Germinal center (tissue), 1 donor: ENCODE measurements around the gene ITGB3.
"Not testable (repeated sequence)": the region's sequence is repeated elsewhere in the genome, so short reads cannot be mapped to it uniquely, and the experiment has no call there.

Experiments used
- DNase-seq: peaks from one replicate; pipeline ENCODE4 v3.0.0; 2012; ENCODE audit warnings: mixed read lengths, low spot score

Gene ITGB3

GRCh38 chr17:47244697-47245096 lies 8.9 kb upstream of the ITGB3 start:
- no peak for DNase-seq

DNA sequence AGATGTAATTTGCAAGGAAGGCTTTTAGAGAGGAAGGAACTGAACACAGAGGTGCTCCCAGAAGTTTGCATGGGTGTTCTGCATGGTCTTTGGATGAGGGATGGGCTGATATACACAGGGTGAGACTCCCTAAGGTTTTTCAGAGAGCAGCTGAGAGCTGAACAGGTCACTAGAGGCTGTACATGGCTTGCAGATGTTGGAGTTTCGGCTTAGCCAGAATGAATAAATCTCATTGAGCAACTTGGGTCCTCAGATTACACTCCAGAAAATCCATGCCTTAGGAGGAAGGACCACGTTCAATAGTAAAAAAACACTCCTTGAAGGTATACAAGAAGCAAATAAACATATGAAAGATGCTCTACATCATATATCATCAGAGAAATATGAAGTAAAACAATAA lies 7.5 kb upstream of the ITGB3 start:
- DNase-seq = no peak

GRCh38 chr17:47250855-47251254 lies 2.8 kb upstream of the ITGB3 start:
- DNase-seq = no peak

GRCh38 chr17:47251421-47251940 lies 2.1 kb upstream of the ITGB3 start:
- DNase-seq = no peak

DNA sequence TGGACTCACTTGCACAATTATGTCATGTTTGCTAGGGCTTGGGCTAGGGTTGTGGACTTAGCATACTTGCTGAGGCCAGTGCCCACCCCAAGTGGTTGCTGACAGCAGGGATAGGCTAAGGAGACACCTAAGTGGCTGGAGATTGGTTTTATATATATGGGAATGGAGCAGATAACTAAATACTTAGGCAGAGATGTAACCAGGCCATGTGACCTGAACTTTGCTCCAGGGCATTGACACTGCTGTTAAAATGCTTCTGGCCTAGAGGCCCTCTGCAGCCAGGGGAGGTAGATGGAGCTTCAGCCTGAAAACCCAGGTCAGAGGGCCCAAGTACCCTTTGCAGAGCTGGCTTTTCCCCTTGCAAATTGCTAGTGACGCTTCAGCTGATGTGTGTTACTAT lies 1.4 kb upstream of the ITGB3 start:
- DNase-seq = no peak

DNA sequence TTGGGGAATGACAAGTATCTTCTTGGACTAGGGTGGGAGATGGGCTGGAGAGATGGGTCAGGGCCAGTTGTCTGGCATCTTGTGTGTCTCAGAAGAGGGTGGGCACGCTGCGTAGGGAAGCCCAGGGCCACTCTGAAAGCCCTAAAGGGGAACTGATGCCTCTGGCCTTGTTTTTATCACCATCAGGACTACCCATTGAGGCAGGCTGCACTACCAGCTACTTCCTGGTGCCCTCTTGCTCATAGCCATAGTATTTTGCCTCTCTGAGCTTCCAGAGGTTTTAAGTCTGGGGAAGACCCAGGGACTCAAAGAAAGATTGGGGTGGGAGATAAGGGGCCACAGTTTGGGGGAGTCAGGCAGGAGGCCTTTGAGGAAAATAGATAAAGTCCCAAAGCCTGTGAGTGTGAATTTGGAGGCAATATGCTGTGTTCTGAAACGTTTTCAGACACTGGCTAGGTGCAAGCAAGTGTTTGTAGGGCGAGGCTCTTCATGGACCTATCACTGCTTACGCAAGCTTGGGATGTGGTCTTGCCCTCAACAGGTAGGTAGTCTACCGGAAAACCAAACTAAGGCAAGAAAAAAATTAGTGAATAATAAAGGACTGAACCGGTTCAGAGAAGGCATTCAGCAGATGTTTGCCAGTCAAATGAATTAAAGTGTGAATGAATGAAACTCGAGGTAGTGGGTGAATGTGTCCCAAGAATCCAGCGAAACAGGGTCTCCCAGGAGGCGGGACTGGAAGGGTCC lies 688 bp upstream of the ITGB3 start:
- no peak for DNase-seq

GRCh38 chr17:47254403-47254943 lies 846 bp downstream of the ITGB3 start:
- no peak for DNase-seq

GRCh38 chr17:47257651-47258339 lies 4.2 kb downstream of the ITGB3 start:
- DNase-seq = no peak

- DNase-seq = no peak
These were observed 9.0 kb downstream of the ITGB3 start for GRCh38 chr17:47262586-47262985.

GRCh38 chr17:47264166-47264565 lies 10.5 kb downstream of the ITGB3 start:
- DNase-seq = no peak

DNA sequence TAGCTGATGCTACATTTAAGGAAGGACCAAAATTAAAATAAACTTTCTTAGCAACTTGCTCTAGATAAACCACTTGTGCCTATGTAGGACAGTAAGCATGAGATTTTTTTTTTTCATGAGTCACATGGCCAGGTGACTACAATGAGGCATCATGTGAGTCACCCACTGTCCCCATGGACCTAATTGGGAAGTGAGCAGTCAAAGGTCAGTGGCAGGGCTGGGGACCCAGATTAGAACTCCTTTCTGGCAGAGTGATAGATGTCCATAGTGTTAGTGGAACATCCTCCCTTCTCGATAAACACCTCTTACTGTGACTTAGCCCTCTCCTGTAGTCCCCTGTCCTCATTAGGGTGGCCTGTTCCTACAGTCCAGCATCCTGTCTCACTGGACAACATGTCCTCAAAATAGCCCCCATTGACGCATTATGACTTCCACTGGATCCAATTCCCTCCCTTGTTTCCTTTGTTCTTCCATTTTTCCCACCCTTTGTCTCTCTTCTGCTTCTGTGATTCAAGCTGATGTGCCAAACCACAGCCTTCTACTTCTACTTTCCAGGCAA lies 12.4 kb downstream of the ITGB3 start:
- no peak for DNase-seq

DNA sequence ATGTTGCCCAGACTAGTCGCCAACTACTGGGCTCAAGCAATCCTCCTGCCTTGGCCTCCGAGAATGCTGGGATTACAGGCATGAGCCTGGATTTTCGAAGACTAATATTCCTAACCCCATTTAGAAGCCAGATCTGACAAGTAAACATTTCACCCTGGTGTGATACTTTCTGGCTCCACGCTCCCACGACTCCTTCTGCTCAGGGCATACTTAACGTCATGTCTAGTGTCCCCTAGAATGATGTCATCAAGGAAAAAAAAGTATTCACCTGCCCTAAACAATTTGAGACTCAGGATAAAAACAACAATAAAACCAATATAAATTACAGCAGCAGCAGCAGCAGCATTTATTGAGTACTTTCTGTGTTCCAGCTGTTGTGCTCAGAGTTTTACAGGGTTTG lies 13.2 kb downstream of the ITGB3 start:
- DNase-seq = no peak

DNA sequence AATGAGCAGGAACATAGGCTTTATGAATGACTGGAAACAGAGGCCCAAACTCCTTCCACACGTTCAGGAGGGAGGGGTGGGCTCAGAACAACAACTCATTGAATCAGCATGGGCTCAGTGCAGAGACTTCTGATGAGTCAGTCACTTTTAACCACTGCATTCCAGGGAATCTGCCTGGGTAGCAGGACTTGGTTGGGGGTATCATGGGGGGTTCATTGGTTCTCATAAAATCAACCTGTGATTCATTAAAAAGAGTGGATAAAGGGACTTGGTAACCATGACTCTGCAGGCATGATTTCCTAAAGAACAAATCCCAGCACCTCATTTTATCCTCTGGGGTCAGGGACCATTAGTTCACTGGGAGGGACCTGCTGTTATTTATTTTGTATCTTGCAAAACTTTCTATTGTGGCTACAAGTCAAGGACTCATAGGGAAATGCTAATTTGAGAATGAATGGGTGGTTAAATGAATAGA lies 13.8 kb downstream of the ITGB3 start:
- DNase-seq = no peak

DNA sequence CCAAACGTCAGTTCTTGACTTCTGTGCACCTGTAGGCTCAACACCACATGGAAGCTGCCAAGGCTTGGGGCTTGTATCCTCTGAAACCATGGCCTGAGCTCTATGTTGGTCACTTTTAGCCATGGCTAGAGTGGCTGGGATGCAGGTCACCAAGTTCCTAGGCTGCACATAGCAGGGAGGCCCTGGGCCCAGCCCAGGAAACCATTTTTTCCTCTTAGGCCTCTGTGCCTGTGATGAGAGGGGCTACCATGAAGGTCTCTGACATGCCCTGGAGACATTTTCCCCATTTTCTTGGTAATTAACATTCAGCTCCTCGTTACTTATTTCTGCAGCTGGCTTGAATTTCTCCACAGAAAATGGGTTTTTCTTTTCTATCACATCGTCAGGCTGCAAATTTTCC lies 15.3 kb downstream of the ITGB3 start:
- DNase-seq = not testable (repeated sequence)

GRCh38 chr17:47269561-47270280 lies 16.1 kb downstream of the ITGB3 start:
- not testable (repeated sequence) for DNase-seq

GRCh38 chr17:47270946-47271705 lies 17.5 kb downstream of the ITGB3 start:
- DNase-seq = no peak

GRCh38 chr17:47272491-47272890 lies 18.9 kb downstream of the ITGB3 start:
- DNase-seq = no peak

- DNase-seq = no peak
These were observed 19.6 kb downstream of the ITGB3 start for GRCh38 chr17:47273245-47273644.

- no peak for DNase-seq
These were observed 20.9 kb downstream of the ITGB3 start for GRCh38 chr17:47274319-47275069.

GRCh38 chr17:47275245-47275984 lies 21.8 kb downstream of the ITGB3 start:
- no peak for DNase-seq
